WTC11 (cell line): ENCODE data around the gene SLC25A11.

Experiments used
- CREM ChIP-seq: sonication (generic); formaldehyde crosslinking; IDR thresholded peaks from 2 replicates; pipeline ENCODE4 v1.8.1; 2022; ENCODE audit warnings: mild to moderate bottlenecking, missing genetic modification reagents, moderate library complexity
- ESRRA ChIP-seq: sonication (generic); formaldehyde crosslinking; IDR thresholded peaks from 2 replicates; pipeline ENCODE4 v1.8.1; 2022; ENCODE audit warnings: mild to moderate bottlenecking, missing genetic modification reagents, borderline replicate concordance
- FOXJ3 ChIP-seq: sonication (generic); formaldehyde crosslinking; IDR thresholded peaks from 2 replicates; pipeline ENCODE4 v1.9.0; 2021; ENCODE audit warnings: missing genetic modification reagents, mild to moderate bottlenecking, borderline replicate concordance
- IRF1 ChIP-seq: sonication (generic); formaldehyde crosslinking; IDR thresholded peaks from 2 replicates; pipeline ENCODE4 v1.8.0; 2023; ENCODE audit warnings: missing genetic modification reagents
- NFYB ChIP-seq: sonication (generic); formaldehyde crosslinking; conservative IDR thresholded peaks from 2 replicates; pipeline ENCODE4 v1.8.0; 2022; ENCODE audit warnings: low read depth, missing genetic modification reagents
- NR2C2 ChIP-seq: sonication (generic); formaldehyde crosslinking; IDR thresholded peaks from 2 replicates; pipeline ENCODE4 v1.8.0; 2022; ENCODE audit warnings: mild to moderate bottlenecking, missing genetic modification reagents
- SP1 ChIP-seq: sonication (generic); formaldehyde crosslinking; conservative IDR thresholded peaks from 2 replicates; pipeline ENCODE4 v1.8.1; 2022; ENCODE audit warnings: missing genetic modification reagents
- TP53 ChIP-seq: sonication (generic); formaldehyde crosslinking; IDR thresholded peaks from 2 replicates; pipeline ENCODE4 v1.8.1; 2023; ENCODE audit warnings: mild to moderate bottlenecking, missing genetic modification reagents
- ZNF121 ChIP-seq: sonication (generic); formaldehyde crosslinking; IDR thresholded peaks from 2 replicates; pipeline ENCODE4 v1.8.0; 2023; ENCODE audit warnings: missing genetic modification reagents
- ZNF232 ChIP-seq: sonication (generic); formaldehyde crosslinking; IDR thresholded peaks from 2 replicates; pipeline ENCODE4 v1.8.0; 2022; ENCODE audit warnings: mild to moderate bottlenecking, missing genetic modification reagents
- TF ChIP-seq, protein P1 (sequence below): fragments of 200-600 bp; IDR thresholded peaks from 2 replicates; pipeline ENCODE4 v1.8.0; 2022; ENCODE audit warnings: antibody characterized with exemption
- TF ChIP-seq, protein P2 (sequence below): sonication (generic); formaldehyde crosslinking; IDR thresholded peaks from 2 replicates; pipeline ENCODE4 v1.8.0; 2022; ENCODE audit warnings: mild to moderate bottlenecking, missing genetic modification reagents
- TF ChIP-seq, protein P3 (sequence below): sonication (generic); formaldehyde crosslinking; IDR thresholded peaks from 2 replicates; pipeline ENCODE4 v1.8.1; 2023; ENCODE audit warnings: mild to moderate bottlenecking, missing genetic modification reagents, moderate library complexity

- TF ChIP-seq TP53 (CRISPR knock-in tag) (no peak), IRF1 (CRISPR knock-in tag) (no peak), NFYB (CRISPR knock-in tag) (no peak), ESRRA (CRISPR knock-in tag) (no peak), NR2C2 (CRISPR knock-in tag) (no peak), SP1 (CRISPR knock-in tag) (no peak), ZNF121 (CRISPR knock-in tag) (no peak), FOXJ3 (no peak), CREM (CRISPR knock-in tag) (no peak), ZNF232 (no peak)
- TF ChIP-seq, protein P1, sequence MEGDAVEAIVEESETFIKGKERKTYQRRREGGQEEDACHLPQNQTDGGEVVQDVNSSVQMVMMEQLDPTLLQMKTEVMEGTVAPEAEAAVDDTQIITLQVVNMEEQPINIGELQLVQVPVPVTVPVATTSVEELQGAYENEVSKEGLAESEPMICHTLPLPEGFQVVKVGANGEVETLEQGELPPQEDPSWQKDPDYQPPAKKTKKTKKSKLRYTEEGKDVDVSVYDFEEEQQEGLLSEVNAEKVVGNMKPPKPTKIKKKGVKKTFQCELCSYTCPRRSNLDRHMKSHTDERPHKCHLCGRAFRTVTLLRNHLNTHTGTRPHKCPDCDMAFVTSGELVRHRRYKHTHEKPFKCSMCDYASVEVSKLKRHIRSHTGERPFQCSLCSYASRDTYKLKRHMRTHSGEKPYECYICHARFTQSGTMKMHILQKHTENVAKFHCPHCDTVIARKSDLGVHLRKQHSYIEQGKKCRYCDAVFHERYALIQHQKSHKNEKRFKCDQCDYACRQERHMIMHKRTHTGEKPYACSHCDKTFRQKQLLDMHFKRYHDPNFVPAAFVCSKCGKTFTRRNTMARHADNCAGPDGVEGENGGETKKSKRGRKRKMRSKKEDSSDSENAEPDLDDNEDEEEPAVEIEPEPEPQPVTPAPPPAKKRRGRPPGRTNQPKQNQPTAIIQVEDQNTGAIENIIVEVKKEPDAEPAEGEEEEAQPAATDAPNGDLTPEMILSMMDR, result no peak
- TF ChIP-seq, protein P2, sequence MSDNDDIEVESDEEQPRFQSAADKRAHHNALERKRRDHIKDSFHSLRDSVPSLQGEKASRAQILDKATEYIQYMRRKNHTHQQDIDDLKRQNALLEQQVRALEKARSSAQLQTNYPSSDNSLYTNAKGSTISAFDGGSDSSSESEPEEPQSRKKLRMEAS (CRISPR knock-in tag), result no peak
- TF ChIP-seq, protein P3, sequence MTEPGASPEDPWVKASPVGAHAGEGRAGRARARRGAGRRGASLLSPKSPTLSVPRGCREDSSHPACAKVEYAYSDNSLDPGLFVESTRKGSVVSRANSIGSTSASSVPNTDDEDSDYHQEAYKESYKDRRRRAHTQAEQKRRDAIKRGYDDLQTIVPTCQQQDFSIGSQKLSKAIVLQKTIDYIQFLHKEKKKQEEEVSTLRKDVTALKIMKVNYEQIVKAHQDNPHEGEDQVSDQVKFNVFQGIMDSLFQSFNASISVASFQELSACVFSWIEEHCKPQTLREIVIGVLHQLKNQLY, result no peak
Observed at GRCh38 chr17:4891411-4892410, 48.1 kb downstream of the SLC25A11 start.
